NCI-H82 (cell line): Measurements from ENCODE around the gene CXCR4.
"Not testable (repeated sequence)": the region's sequence is repeated elsewhere in the genome, so short reads cannot be mapped to it uniquely, and the experiment has no call there.

ENCODE experiments used
- DNase-seq: peaks from one replicate; lab custom pipeline; 2025; lab: John Stamatoyannopoulos, UW

Gene CXCR4

GRCh38 chr2:136115183-136115761, 2.7 kb downstream of the CXCR4 start:
- DNase-seq = no peak

- no peak for DNase-seq
Observed at GRCh38 chr2:136114382-136114781, 3.6 kb downstream of the CXCR4 start.

- no peak for DNase-seq
Observed at GRCh38 chr2:136113209-136113971, 4.6 kb downstream of the CXCR4 start.

- DNase-seq = peak; percentile 66
Observed at GRCh38 chr2:136112317-136113208, 5.4 kb downstream of the CXCR4 start.

- no peak for DNase-seq
Observed at GRCh38 chr2:136111711-136112110, 6.2 kb downstream of the CXCR4 start.

- no peak for DNase-seq
Observed at GRCh38 chr2:136110526-136110925, 7.4 kb downstream of the CXCR4 start.

GRCh38 chr2:136108463-136108862, 9.5 kb downstream of the CXCR4 start:
- no peak for DNase-seq

GRCh38 chr2:136107051-136108033, 10.6 kb downstream of the CXCR4 start:
- no peak for DNase-seq

- no peak for DNase-seq
Observed at GRCh38 chr2:136106505-136106904, 11.4 kb downstream of the CXCR4 start.

- DNase-seq = no peak
Observed at GRCh38 chr2:136104977-136105376, 13.0 kb downstream of the CXCR4 start.

GRCh38 chr2:136101042-136101441, 16.9 kb downstream of the CXCR4 start:
- DNase-seq = no peak

- DNase-seq = no peak
Observed at GRCh38 chr2:136098441-136098840, 19.5 kb downstream of the CXCR4 start.

- DNase-seq = peak; percentile 97
Observed at GRCh38 chr2:136093583-136093982, 24.4 kb downstream of the CXCR4 start.

GRCh38 chr2:136091899-136092298, 26.1 kb downstream of the CXCR4 start:
- no peak for DNase-seq

GRCh38 chr2:136087901-136088460, 30.0 kb downstream of the CXCR4 start:
- DNase-seq = not testable (repeated sequence)

GRCh38 chr2:136086253-136087016, 31.5 kb downstream of the CXCR4 start:
- peak; percentile 63 for DNase-seq

GRCh38 chr2:136085453-136086209, 32.3 kb downstream of the CXCR4 start:
- no peak for DNase-seq

- no peak for DNase-seq
Observed at GRCh38 chr2:136081582-136082210, 36.3 kb downstream of the CXCR4 start.

- no peak for DNase-seq
Observed at GRCh38 chr2:136080114-136080513, 37.8 kb downstream of the CXCR4 start.
